HCT116 (cell line): ENCODE data around the gene CABP1. TPM values are rescaled to one million over a fixed set of nuclear protein-coding genes. Genes with fewer than 3 reads are reported as not detected.

Source experiments
- ATAC-seq: fragments of 200-7000 bp; cut with Tn5 transposase; 2 replicates; pipeline ENCODE4 v1.9.1; 2020; ENCODE audit warnings: mild to moderate bottlenecking, moderate library complexity
- BruUV-seq: library from RNA; stranded (reverse); fragments of 400-500 nt; replicated peaks from 2 replicates; lab custom pipeline; 2021; lab: Mats Ljungman, UMichigan
- CTCF ChIA-PET: fragments of 300-600 bp; sonication (Branson Sonifier 250); formaldehyde crosslinking; loops from one replicate; lab custom pipeline; 2021; ENCODE audit warnings: antibody characterized with exemption; lab: Charles Lee
- POLR2A ChIA-PET: fragments of 300-600, 350-600 bp; sonication (Branson Sonifier 250); formaldehyde crosslinking; loops from one replicate; lab custom pipeline; 2021; ENCODE audit warnings: antibody characterized with exemption; lab: Charles Lee
- RAD21 ChIA-PET, 2 experiments: fragments of 300-600 bp; sonication (Branson Sonifier 250); formaldehyde crosslinking; loops; one replicate each; lab custom pipeline; 2023; ENCODE audit warnings: low total read pairs in 2 of 2; ENCODE audit not compliant: uncharacterized antibody in 2 of 2, unreplicated experiment in 2 of 2, low non-redundant PET in 1 of 2; lab: Charles Lee
- DNase-seq: peaks from one replicate; pipeline ENCODE4 v3.0.0-alpha.2; 2010; ENCODE audit warnings: low read depth, low spot score
- H2AFZ ChIP-seq: fragments of 200-600 bp; shearing (Covaris generic), sonication (generic); 2 replicates; pipeline ENCODE4 v1.6.1; 2017; ENCODE audit warnings: low read depth, mixed run types, mixed read lengths, antibody characterized with exemption, low read length; ENCODE audit not compliant: poor library complexity, severe bottlenecking
- H3K27ac ChIP-seq: 2 replicates; pipeline ENCODE4 v1.5.1; 2012; ENCODE audit warnings: low read depth, low read length
- H3K27me3 ChIP-seq: fragments of 200-600 bp; sonication (generic); 2 replicates; pipeline ENCODE4 v1.6.1; 2016; ENCODE audit warnings: mixed run types, low read length, mixed read lengths; ENCODE audit not compliant: insufficient read depth
- H3K36me3 ChIP-seq, 2 experiments: fragments of 200-500 bp in 1 of 2; fragments of 200-600 bp in 1 of 2; sonication (Bioruptor generic) in 1 of 2; sonication (generic) in 1 of 2; 2 replicates each; pipeline versions ENCODE4 v1.5.1 to v1.6.1; 2014 to 2016; ENCODE audit warnings: low read length in 2 of 2, inconsistent platforms in 1 of 2, mixed read lengths in 1 of 2, mixed run types in 1 of 2; ENCODE audit not compliant: insufficient read depth in 2 of 2, control insufficient read depth in 1 of 2
- H3K4me1 ChIP-seq, 2 experiments: fragments of 200-600 bp in 1 of 2; sonication (generic) in 1 of 2; 2 replicates each; pipeline versions ENCODE4 v1.5.1 to v1.6.1; 2012 to 2017; ENCODE audit warnings: low read length in 2 of 2, inconsistent platforms in 1 of 2, mild to moderate bottlenecking in 1 of 2, mixed read lengths in 1 of 2, mixed run types in 1 of 2, moderate library complexity in 1 of 2; ENCODE audit not compliant: insufficient read depth in 2 of 2, control insufficient read depth in 1 of 2
- H3K4me2 ChIP-seq: fragments of 200-600 bp; sonication (generic); 2 replicates; pipeline ENCODE4 v1.6.1; 2017; ENCODE audit warnings: mixed run types, low read length, mixed read lengths
- H3K4me3 ChIP-seq, 2 experiments: fragments of 200-600 bp in 1 of 2; sonication (generic) in 1 of 2; replicated peaks in 1 of 2; 2 replicates each; pipeline ENCODE4 v1.5.1; 2011 to 2016; ENCODE audit warnings: low read length in 2 of 2, control low read depth in 1 of 2, low read depth in 1 of 2, mild to moderate bottlenecking in 1 of 2, mixed read lengths in 1 of 2, mixed run types in 1 of 2
- H3K79me2 ChIP-seq: fragments of 200-600 bp; sonication (generic); 2 replicates; pipeline ENCODE4 v1.6.1; 2017; ENCODE audit warnings: mild to moderate bottlenecking, mixed run types, low read length, moderate library complexity, mixed read lengths; ENCODE audit not compliant: insufficient read depth
- H3K9ac ChIP-seq: fragments of 200-600 bp; sonication (generic); 2 replicates; pipeline ENCODE4 v1.6.1; 2016; ENCODE audit warnings: low read length, mixed read lengths
- H3K9me2 ChIP-seq: fragments of 200-600 bp; sonication (generic), shearing (Covaris generic); 2 replicates; pipeline ENCODE4 v1.6.1; 2017; ENCODE audit warnings: mixed run types, mild to moderate bottlenecking, moderate library complexity; ENCODE audit not compliant: insufficient read depth
- H3K9me3 ChIP-seq, 2 experiments: fragments of 200-500 bp in 1 of 2; fragments of 200-600 bp in 1 of 2; sonication (Bioruptor generic) in 1 of 2; sonication (generic) in 1 of 2; 2 replicates each; pipeline ENCODE4 v1.6.1; 2014 to 2017; ENCODE audit warnings: low read length in 2 of 2, mixed read lengths in 2 of 2, inconsistent platforms in 1 of 2, low read depth in 1 of 2, mild to moderate bottlenecking in 1 of 2, mixed run types in 1 of 2, moderate library complexity in 1 of 2; ENCODE audit not compliant: control insufficient read depth in 1 of 2, insufficient read depth in 1 of 2
- H4K20me1 ChIP-seq: fragments of 200-600 bp; sonication (generic), shearing (Covaris generic); 2 replicates; pipeline ENCODE4 v1.6.1; 2017; ENCODE audit warnings: mixed run types, mild to moderate bottlenecking, moderate library complexity; ENCODE audit not compliant: insufficient read depth
- ATF3 ChIP-seq: IDR thresholded peaks from 2 replicates; pipeline ENCODE4 v1.6.1; 2012
- CBX3 ChIP-seq: IDR thresholded peaks from 2 replicates; pipeline ENCODE4 v1.6.1; 2012; ENCODE audit warnings: low read depth
- CTCF ChIP-seq, 3 experiments: fragments of 200-600 bp in 1 of 3; sonication (generic) in 1 of 3; IDR thresholded peaks in 2 of 3; conservative IDR thresholded peaks in 1 of 3; 2 replicates each; pipeline ENCODE4 v1.5.1; 2012 to 2017; ENCODE audit warnings: low read depth in 2 of 3, low read length in 2 of 3, antibody characterized with exemption in 1 of 3, borderline replicate concordance in 1 of 3, control low read depth in 1 of 3, mild to moderate bottlenecking in 1 of 3, mixed read lengths in 1 of 3, mixed run types in 1 of 3, moderate library complexity in 1 of 3; ENCODE audit not compliant: insufficient read depth in 1 of 3
- EGR1 ChIP-seq: IDR thresholded peaks from 2 replicates; pipeline ENCODE4 v1.6.1; 2012; ENCODE audit warnings: low read depth
- EZH2 ChIP-seq: fragments of 200-600 bp; sonication (generic); IDR thresholded peaks from 2 replicates; pipeline ENCODE4 v1.6.1; 2017; ENCODE audit warnings: antibody characterized with exemption, mixed run types
- REST ChIP-seq: IDR thresholded peaks from 2 replicates; pipeline ENCODE4 v1.6.1; 2012; ENCODE audit warnings: low read depth
- SIN3A ChIP-seq: IDR thresholded peaks from 2 replicates; pipeline ENCODE4 v1.6.1; 2012; ENCODE audit warnings: low read depth
- SRF ChIP-seq: IDR thresholded peaks from 2 replicates; pipeline ENCODE4 v1.6.1; 2012; ENCODE audit warnings: low read depth
- TCF7L2 ChIP-seq: IDR thresholded peaks from 2 replicates; pipeline ENCODE4 v1.7.0; 2011; ENCODE audit warnings: borderline replicate concordance, inconsistent platforms; ENCODE audit not compliant: insufficient read depth, insufficient read length; ENCODE audit errors: extremely low read depth
- YY1 ChIP-seq: IDR thresholded peaks from 2 replicates; pipeline ENCODE4 v1.6.1; 2011; ENCODE audit warnings: low read length, low read depth, moderate library complexity, mild to moderate bottlenecking; ENCODE audit not compliant: insufficient replicate concordance; ENCODE audit errors: extremely low read depth
- ZFX ChIP-seq: fragments of 450-650 bp; IDR thresholded peaks from 2 replicates; pipeline ENCODE4 v1.6.1; 2017
- intact Hi-C: fragments of 100-400 bp; cut with micrococcal nuclease; formaldehyde crosslinking; loops from 2 replicates; pipeline ENCODE4 v1.10.0; 2022
- total RNA-seq: library from RNA; stranded (reverse); gene quantifications from one replicate; pipeline ENCODE4 v1.2.1, GENCODE V29; 2021; ENCODE audit not compliant: unreplicated experiment

The CABP1 gene
- total RNA-seq, 1 experiment from 2014 or later, result 0.84 TPM

DNA sequence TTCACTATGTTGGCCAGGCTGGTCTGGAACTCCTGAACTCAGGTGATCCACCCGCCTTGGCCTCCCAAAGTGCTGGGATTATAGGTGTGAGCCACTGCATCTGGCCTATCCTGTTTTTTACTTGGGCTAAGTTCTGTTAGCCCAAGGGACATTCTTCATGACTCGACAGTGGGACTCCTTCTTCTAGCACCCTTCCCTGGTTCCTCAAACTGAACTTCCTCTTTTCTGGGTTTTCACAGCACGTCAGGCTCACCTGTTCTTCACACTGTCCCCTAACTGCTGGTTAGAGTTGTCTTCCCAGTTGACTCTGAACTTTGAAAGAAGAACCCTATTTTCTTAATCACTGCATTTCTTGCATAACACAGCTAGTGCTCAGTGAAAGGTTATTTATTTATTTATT lies 22.5 kb downstream of the CABP1 start:
- ChIA-PET RAD21 (no interaction called here), POLR2A (no interaction called here), CTCF (interaction anchor here (1.0 to 2.3 kb wide), 2 partner anchors 14 to 16 kb away, joined by 3 to 10 read pairs; no protein-coding TSS in a partner anchor)
- Histone ChIP-seq H2AFZ (no peak overlapping the region), H4K20me1 (no peaks in the 10 kb centered on the region), H3K27me3 (peaks cover 4% of the 10 kb centered on the region; the same call in 1 of the 2 replicates), H3K9me3 (no peaks in the 10 kb centered on the region), H3K9me2 (no peaks in the 10 kb centered on the region), H3K4me2 (no peak overlapping the region), H3K4me1 (no peaks in the 10 kb centered on the region), H3K27ac (no peak overlapping the region), H3K79me2 (no peaks in the 10 kb centered on the region), H3K4me3 (no peak overlapping the region), H3K36me3 (no peaks in the 10 kb centered on the region), H3K9ac (no peak overlapping the region)
- intact Hi-C loops, result no loop called here
- BruUV-seq, result no TSS peak
- DNase-seq, result no peak
- no peak for TF ChIP-seq EGR1
- no peak for TF ChIP-seq ZFX
- TF ChIP-seq SRF, result no peak
- no peak for TF ChIP-seq YY1
- no peak for TF ChIP-seq SIN3A
- no peak for TF ChIP-seq CTCF (IDR thresholded peaks at IDR 0.05 in 2 of 3, conservative IDR thresholded peaks at IDR 0.05 in 1 of 3; ENCODE audit: borderline replicate concordance in 1 of 3, insufficient read depth in 1 of 3, low read depth in 2 of 3, low read length in 2 of 3)
- no peak for TF ChIP-seq CBX3
- no peak for TF ChIP-seq TCF7L2
- no peak for ATAC-seq

DNA sequence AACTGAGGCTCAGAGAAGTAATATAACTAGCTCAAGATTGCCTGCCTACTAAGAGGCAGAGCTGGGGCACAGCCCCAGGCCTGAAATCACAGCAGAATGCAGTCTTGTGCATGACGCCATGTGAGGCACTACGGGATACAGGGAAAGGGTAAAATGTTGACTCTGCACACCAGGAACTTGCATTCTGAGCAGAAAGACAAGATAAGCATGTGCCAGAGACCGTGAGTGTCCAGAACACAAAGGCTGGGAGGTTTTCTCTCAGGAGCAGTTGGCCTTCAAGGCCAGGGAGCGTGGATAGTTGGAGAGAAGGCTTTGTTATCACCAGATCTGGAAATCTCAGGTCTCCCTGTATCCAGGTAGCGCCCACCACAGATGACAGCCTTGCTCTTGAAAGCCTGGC lies 23.3 kb downstream of the CABP1 start:
- intact Hi-C loops, result no loop called here
- no peak for DNase-seq
- no peak for ATAC-seq
- ChIA-PET CTCF (interaction anchor here (2.3 kb wide), 1 partner anchor 15 kb away, joined by 10 read pairs; no protein-coding TSS in a partner anchor), RAD21 (no interaction called here), POLR2A (no interaction called here)
- Histone ChIP-seq H3K4me3 (no peak overlapping the region), H3K9me2 (no peaks in the 10 kb centered on the region), H3K4me2 (no peak overlapping the region), H3K27ac (no peak overlapping the region), H4K20me1 (no peaks in the 10 kb centered on the region), H3K4me1 (peaks cover 0 to 1% of the 10 kb centered on the region in 2 experiments; a peak in 1 of 4 replicates), H3K36me3 (no peaks in the 10 kb centered on the region), H3K27me3 (peaks cover 4% of the 10 kb centered on the region; the same call in 1 of the 2 replicates), H2AFZ (no peak overlapping the region), H3K9me3 (no peaks in the 10 kb centered on the region), H3K79me2 (no peaks in the 10 kb centered on the region), H3K9ac (no peak overlapping the region)
- BruUV-seq, result no TSS peak
- no peak for TF ChIP-seq TCF7L2
- no peak for TF ChIP-seq EZH2
- TF ChIP-seq ATF3, result no peak
- TF ChIP-seq REST, result no peak
- TF ChIP-seq CTCF (IDR thresholded peaks at IDR 0.05 in 2 of 3, conservative IDR thresholded peaks at IDR 0.05 in 1 of 3; ENCODE audit: borderline replicate concordance in 1 of 3, insufficient read depth in 1 of 3, low read depth in 2 of 3, low read length in 2 of 3), result no peak
